PC-9 (cell line): ENCODE data around the gene SMIM30.

Experiments
- EZH2 ChIP-seq: fragments of 200-600 bp; sonication (generic); IDR thresholded peaks from 2 replicates; pipeline ENCODE4 v1.8.0; 2017; ENCODE audit warnings: antibody characterized with exemption, low read depth
- TF ChIP-seq, protein P1 (sequence below): fragments of 200-600 bp; sonication (generic); conservative IDR thresholded peaks from 2 replicates; pipeline ENCODE4 v1.6.1; 2017; ENCODE audit warnings: mixed run types, antibody characterized with exemption, mild to moderate bottlenecking, moderate library complexity

DNA sequence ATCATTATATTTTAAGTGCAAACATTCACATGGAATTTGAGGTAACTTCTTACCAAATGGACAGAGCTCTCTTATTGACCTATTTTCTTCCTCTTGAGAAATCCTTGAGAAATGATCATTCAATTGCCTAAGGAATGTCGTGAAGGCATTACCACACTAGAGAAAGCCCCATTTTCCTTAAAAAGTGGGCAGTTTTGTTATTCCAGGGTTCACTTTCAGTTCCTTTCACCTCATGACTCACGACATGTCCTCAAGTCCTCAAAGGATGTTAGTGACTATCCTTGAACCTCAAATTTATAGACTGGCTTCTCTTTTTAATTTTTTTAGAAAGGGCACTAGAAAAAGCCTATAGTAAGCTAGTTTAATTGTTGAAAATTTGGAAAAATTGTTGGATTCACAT lies 40.4 kb upstream of the SMIM30 start:
- TF ChIP-seq, protein P1, sequence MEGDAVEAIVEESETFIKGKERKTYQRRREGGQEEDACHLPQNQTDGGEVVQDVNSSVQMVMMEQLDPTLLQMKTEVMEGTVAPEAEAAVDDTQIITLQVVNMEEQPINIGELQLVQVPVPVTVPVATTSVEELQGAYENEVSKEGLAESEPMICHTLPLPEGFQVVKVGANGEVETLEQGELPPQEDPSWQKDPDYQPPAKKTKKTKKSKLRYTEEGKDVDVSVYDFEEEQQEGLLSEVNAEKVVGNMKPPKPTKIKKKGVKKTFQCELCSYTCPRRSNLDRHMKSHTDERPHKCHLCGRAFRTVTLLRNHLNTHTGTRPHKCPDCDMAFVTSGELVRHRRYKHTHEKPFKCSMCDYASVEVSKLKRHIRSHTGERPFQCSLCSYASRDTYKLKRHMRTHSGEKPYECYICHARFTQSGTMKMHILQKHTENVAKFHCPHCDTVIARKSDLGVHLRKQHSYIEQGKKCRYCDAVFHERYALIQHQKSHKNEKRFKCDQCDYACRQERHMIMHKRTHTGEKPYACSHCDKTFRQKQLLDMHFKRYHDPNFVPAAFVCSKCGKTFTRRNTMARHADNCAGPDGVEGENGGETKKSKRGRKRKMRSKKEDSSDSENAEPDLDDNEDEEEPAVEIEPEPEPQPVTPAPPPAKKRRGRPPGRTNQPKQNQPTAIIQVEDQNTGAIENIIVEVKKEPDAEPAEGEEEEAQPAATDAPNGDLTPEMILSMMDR = no peak
- TF ChIP-seq EZH2 = no peak
